ENCODE measurements around the gene ZNF611. TPM values are rescaled to one million over a fixed set of nuclear protein-coding genes. Genes with fewer than 3 reads are reported as not detected.
"Not testable (repeated sequence)": the region's sequence is repeated elsewhere in the genome, so short reads cannot be mapped to it uniquely, and the experiment has no call there.

The ZNF611 gene
- total RNA-seq, 4 donors from 2014 or later: 7.3 to 9.6 (median 7.6) TPM

DNA sequence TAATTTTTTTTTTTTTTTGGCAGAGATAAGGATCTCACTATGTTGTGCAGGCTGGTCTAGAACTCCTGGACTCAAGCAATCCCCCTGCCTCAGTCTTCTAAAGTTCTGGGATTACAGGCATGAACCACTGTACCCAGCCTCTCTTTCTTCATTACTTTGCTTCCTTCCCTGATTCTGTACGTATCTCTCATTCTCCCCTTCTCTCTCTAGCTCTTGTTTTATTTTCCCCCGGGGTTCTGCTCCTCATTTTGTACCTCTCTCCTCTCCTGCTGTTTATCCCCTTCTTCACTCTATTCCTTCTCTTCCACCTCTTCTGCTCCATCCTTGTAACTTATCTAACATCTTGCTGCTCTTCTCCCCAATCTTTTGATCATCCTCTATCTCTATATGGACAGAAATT, 46.5 kb downstream of the ZNF611 start:
- no peak for DNase-seq (ENCODE audit: extremely low spot score)
- intact Hi-C loops (cut with DNase I): no loop called here
- H3K27me3 ChIP-seq: no peaks in the 10 kb centered on the region
- peaks cover 12 to 48% (median 42%) of the 10 kb centered on the region in 4 donors for H3K4me1 ChIP-seq
- peak overlapping the region; percentile 85 to 94 (median 93) for H3K27ac ChIP-seq (replicated peaks in 1 of 4)
- WGBS: 75% methylated on average over 2 of the region's 2 CpGs
- H3K36me3 ChIP-seq: peaks cover 0 to 5% (median 3%) of the 10 kb centered on the region in 4 donors
- H3K4me3 ChIP-seq: no peak overlapping the region
- TF ChIP-seq POLR2AphosphoS5 (IDR thresholded peaks at IDR 0.05): no peak
- no peak for TF ChIP-seq EP300 (IDR thresholded peaks at IDR 0.05)
- no peak for TF ChIP-seq POLR2A (IDR thresholded peaks at IDR 0.05; ENCODE audit: low read depth)
- TF ChIP-seq, protein P1, sequence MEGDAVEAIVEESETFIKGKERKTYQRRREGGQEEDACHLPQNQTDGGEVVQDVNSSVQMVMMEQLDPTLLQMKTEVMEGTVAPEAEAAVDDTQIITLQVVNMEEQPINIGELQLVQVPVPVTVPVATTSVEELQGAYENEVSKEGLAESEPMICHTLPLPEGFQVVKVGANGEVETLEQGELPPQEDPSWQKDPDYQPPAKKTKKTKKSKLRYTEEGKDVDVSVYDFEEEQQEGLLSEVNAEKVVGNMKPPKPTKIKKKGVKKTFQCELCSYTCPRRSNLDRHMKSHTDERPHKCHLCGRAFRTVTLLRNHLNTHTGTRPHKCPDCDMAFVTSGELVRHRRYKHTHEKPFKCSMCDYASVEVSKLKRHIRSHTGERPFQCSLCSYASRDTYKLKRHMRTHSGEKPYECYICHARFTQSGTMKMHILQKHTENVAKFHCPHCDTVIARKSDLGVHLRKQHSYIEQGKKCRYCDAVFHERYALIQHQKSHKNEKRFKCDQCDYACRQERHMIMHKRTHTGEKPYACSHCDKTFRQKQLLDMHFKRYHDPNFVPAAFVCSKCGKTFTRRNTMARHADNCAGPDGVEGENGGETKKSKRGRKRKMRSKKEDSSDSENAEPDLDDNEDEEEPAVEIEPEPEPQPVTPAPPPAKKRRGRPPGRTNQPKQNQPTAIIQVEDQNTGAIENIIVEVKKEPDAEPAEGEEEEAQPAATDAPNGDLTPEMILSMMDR (IDR thresholded peaks at IDR 0.05): no peak
- H3K9me3 ChIP-seq: no peaks in the 10 kb centered on the region

DNA sequence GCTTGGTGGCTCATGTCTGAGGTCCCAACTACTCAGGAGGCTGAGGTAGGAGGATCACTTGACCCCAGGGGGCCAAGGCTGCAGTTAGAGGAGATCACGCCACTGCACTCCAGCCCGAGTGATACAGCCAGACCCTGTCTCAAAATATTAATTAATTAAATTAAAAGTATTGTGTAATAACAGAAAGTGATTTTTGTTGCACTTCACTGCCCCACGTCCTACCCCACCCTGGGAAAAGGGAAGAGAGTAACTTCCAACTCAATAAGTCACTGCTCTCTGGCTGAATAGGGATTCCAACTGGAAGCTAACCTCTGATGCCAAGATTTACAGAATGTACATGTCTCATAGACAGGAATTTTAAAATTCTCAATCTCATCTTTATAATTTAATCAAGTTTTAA, 47.2 kb downstream of the ZNF611 start:
- no peak for DNase-seq (ENCODE audit: extremely low spot score)
- H3K4me3 ChIP-seq: no peak overlapping the region
- H3K27me3 ChIP-seq: no peaks in the 10 kb centered on the region
- H3K36me3 ChIP-seq: peaks cover 0 to 10% (median 8%) of the 10 kb centered on the region in 4 donors
- H3K4me1 ChIP-seq: peaks cover 12 to 48% (median 42%) of the 10 kb centered on the region in 4 donors
- intact Hi-C loops (cut with DNase I): no loop called here
- 77% methylated on average over 3 of the region's 3 CpGs for WGBS
- TF ChIP-seq EP300 (IDR thresholded peaks at IDR 0.05) (no peak), POLR2AphosphoS5 (IDR thresholded peaks at IDR 0.05) (no peak), POLR2A (IDR thresholded peaks at IDR 0.05; ENCODE audit: low read depth) (no peak)
- TF ChIP-seq, protein P1 (IDR thresholded peaks at IDR 0.05): no peak
- peak overlapping the region in 2 of 4 donors; percentile 11 to 94 for H3K27ac ChIP-seq (replicated peaks in 1 of 4)
- no peaks in the 10 kb centered on the region for H3K9me3 ChIP-seq

DNA sequence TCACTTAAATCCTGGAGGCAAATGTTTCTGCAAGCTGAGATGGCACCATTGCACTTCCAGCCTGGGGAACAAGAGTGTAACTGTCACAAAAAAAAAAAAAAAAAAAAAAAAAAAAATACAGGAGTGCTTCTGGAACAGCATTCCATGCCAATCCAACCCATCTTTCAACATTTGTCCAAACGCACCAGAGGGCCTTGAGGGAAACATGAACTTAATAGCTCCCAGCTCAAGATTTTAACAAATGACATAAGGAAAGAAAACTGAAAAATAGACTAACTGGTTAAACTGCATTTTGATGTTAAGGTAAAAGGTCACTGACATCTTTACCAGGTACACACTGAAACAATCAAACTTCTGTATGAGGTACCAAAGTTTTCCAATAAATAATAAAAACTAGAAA, 49.0 kb downstream of the ZNF611 start:
- DNase-seq (ENCODE audit: extremely low spot score): no peak
- TF ChIP-seq POLR2A (IDR thresholded peaks at IDR 0.05; ENCODE audit: low read depth) (no peak), POLR2AphosphoS5 (IDR thresholded peaks at IDR 0.05) (no peak), EP300 (IDR thresholded peaks at IDR 0.05) (no peak)
- TF ChIP-seq, protein P1 (IDR thresholded peaks at IDR 0.05): no peak
- no peak overlapping the region for H3K27ac ChIP-seq (replicated peaks in 1 of 4)
- peaks cover 0 to 11% (median 8%) of the 10 kb centered on the region in 4 donors for H3K36me3 ChIP-seq
- no peaks in the 10 kb centered on the region for H3K9me3 ChIP-seq
- H3K4me3 ChIP-seq: no peak overlapping the region
- WGBS: 59% methylated on average over 1 of the region's 1 CpG
- no peaks in the 10 kb centered on the region for H3K27me3 ChIP-seq
- intact Hi-C loops (cut with DNase I): no loop called here
- peaks cover 5 to 41% (median 35%) of the 10 kb centered on the region in 4 donors for H3K4me1 ChIP-seq

DNA sequence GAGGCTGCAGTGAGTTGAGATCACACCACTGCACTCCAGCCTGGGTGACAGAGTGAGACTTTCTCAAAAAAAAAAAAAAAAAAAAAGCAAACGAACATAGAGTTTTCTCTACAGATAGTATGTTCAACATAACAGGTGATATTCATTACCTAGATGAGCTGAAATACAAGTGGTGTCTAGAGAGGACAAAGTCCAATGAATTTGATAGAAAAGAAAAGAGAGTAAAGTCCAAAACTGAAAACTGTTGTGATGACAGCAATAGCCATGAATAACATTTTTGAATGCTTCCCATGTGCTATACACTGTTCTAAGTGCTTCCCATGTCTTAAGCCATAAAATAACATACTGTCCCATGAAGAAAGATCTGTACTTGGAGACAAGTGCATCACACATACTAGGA, 53.6 kb downstream of the ZNF611 start:
- H3K4me3 ChIP-seq; H3K9me3 ChIP-seq; H3K27ac ChIP-seq (replicated peaks in 1 of 4); H3K27me3 ChIP-seq; DNase-seq (ENCODE audit: extremely low spot score); intact Hi-C loops (cut with DNase I): not testable (repeated sequence)
- 68% methylated on average over 1 of the region's 1 CpG for WGBS
- Histone ChIP-seq H3K36me3 (peaks cover 0 to 20% (median 14%) of the 10 kb centered on the region in 4 donors), H3K4me1 (peaks cover 0 to 19% (median 7%) of the 10 kb centered on the region in 4 donors)

DNA sequence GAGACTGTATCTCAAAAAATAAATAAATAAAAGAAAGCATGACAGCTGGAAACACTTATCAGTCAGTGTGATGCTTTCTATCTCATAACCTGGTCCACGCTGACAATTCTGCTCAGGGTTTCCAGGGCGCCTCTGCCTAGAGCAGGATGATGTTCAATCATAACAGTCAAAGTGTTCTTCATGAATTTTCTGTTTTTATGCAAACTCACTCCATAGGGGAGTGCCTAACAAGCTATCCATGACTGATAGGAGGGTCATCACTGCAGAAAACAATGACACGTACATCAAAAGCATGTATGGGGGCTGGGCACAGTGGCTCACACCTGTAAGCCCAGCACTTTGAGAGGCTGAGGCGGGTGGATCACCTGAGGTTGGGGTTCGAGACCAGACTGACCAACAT, 55.2 kb downstream of the ZNF611 start:
- no peak for TF ChIP-seq EP300 (IDR thresholded peaks at IDR 0.05)
- TF ChIP-seq, protein P1 (IDR thresholded peaks at IDR 0.05): no peak
- H3K27ac ChIP-seq (replicated peaks in 1 of 4): no peak overlapping the region
- no peak overlapping the region for H3K4me3 ChIP-seq
- WGBS: 98% methylated on average over 5 of the region's 5 CpGs
- no peaks in the 10 kb centered on the region for H3K9me3 ChIP-seq
- H3K27me3 ChIP-seq: no peaks in the 10 kb centered on the region
- intact Hi-C loops (cut with DNase I): no loop called here
- H3K36me3 ChIP-seq: peaks cover 0 to 20% (median 14%) of the 10 kb centered on the region in 4 donors
- peaks cover 0 to 14% (median under 1%) of the 10 kb centered on the region in 4 donors for H3K4me1 ChIP-seq
- DNase-seq (ENCODE audit: extremely low spot score): no peak

DNA sequence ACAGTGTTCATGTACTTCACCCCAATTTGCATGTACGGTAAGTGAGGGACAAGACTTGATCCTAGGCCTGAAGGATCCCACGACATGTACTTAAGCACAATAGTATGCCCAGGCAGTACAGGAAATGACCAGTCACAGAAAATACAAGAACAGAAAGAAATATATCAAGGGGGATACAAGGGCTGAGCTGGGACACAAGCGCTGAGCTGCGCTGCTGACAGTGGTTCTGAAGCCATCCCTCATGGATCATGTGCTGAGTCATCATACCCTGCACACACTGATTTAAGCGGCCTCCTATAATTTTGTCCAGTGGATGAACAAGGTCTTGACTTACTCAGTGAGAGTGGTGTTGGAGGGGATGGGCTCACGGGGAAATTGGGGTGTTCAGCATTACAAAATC, 59.6 kb downstream of the ZNF611 start:
- H3K27ac ChIP-seq (replicated peaks in 1 of 4); H3K4me3 ChIP-seq; H3K9me3 ChIP-seq; DNase-seq (ENCODE audit: extremely low spot score); intact Hi-C loops (cut with DNase I); H3K27me3 ChIP-seq: not testable (repeated sequence)
- 96% methylated on average over 6 of the region's 6 CpGs for whole genome bisulfite sequencing
- Histone ChIP-seq H3K36me3 (peaks cover 0 to 11% (median 5%) of the 10 kb centered on the region in 4 donors), H3K4me1 (peaks cover 0 to 17% (median 0%) of the 10 kb centered on the region in 4 donors)

Data from esophagus muscularis mucosa (tissue), 4 donors.